Endodermal cell (in vitro differentiated cells): ENCODE data around the gene PRR22. TPM values are rescaled to one million over a fixed set of nuclear protein-coding genes. Genes with fewer than 3 reads are reported as not detected.

Experiments used
- DNase-seq: peaks from one replicate; pipeline ENCODE4 v3.0.0-alpha.2; 2017
- H3K27ac ChIP-seq: 2 replicates; pipeline ENCODE4 v1.5.1; 2013; ENCODE audit warnings: mild to moderate bottlenecking, low read depth, low read length, moderate library complexity
- H3K27me3 ChIP-seq: 2 replicates; pipeline ENCODE4 v1.6.1; 2013; ENCODE audit warnings: mild to moderate bottlenecking, low read length, moderate library complexity; ENCODE audit not compliant: insufficient read depth, control insufficient read depth, poor library complexity, severe bottlenecking
- H3K36me3 ChIP-seq: 2 replicates; pipeline ENCODE4 v1.7.0; 2013; ENCODE audit warnings: mild to moderate bottlenecking, low read length, moderate library complexity; ENCODE audit not compliant: control insufficient read depth, insufficient read depth
- H3K4me1 ChIP-seq: one replicate; pipeline ENCODE4 v1.7.0; 2013; ENCODE audit warnings: low read length; ENCODE audit not compliant: control insufficient read depth, insufficient read depth
- H3K4me3 ChIP-seq: 2 replicates; pipeline ENCODE4 v1.5.1; 2013; ENCODE audit warnings: mild to moderate bottlenecking, low read length, moderate library complexity
- H3K9ac ChIP-seq: 2 replicates; pipeline ENCODE4 v1.6.1; 2013; ENCODE audit warnings: mild to moderate bottlenecking, low read length, moderate library complexity; ENCODE audit not compliant: poor library complexity, severe bottlenecking; ENCODE audit errors: extremely low read depth
- H3K9me3 ChIP-seq: 2 replicates; pipeline ENCODE4 v1.6.1; 2013; ENCODE audit warnings: mild to moderate bottlenecking, low read length, moderate library complexity; ENCODE audit not compliant: control insufficient read depth
- H3K27ac Mint-ChIP-seq: 2 replicates; pipeline ENCODE4 v1.8.0; 2020; ENCODE audit warnings: mixed read lengths
- H3K27me3 Mint-ChIP-seq: 2 replicates; pipeline ENCODE4 v1.8.0; 2021; ENCODE audit warnings: mild to moderate bottlenecking, mixed read lengths; ENCODE audit not compliant: insufficient read depth
- H3K36me3 Mint-ChIP-seq: 2 replicates; pipeline ENCODE4 v1.8.0; 2020; ENCODE audit warnings: low read depth, mixed read lengths
- H3K4me1 Mint-ChIP-seq: 2 replicates; pipeline ENCODE4 v1.8.0; 2020; ENCODE audit warnings: mixed read lengths
- H3K4me3 Mint-ChIP-seq: 2 replicates; pipeline ENCODE4 v1.8.0; 2020; ENCODE audit warnings: mild to moderate bottlenecking, moderate library complexity, mixed read lengths
- H3K9me3 Mint-ChIP-seq: 2 replicates; pipeline ENCODE4 v1.8.0; 2020; ENCODE audit warnings: mild to moderate bottlenecking, mixed read lengths
- CTCF ChIP-seq: fragments of 200-600 bp; sonication (generic); conservative IDR thresholded peaks from 2 replicates; pipeline ENCODE4 v1.5.0; 2021; ENCODE audit warnings: antibody characterized with exemption, mild to moderate bottlenecking
- WGBS, 2 experiments: methylation state at CpG; one replicate each; pipeline versions ENCODE4 v1.1.5 to v1.1.7; 2013; ENCODE audit warnings: missing lambda C conversion rate in 2 of 2, mixed read lengths in 1 of 2; ENCODE audit not compliant: insufficient coverage in 1 of 2, insufficient read length in 1 of 2; 5-methylcytosine and 5-hydroxymethylcytosine counted together
- total RNA-seq, 2 donors: library from RNA; stranded (reverse); fragmentation: NEBNext Ultra II Directional in 1 of 2; extraction: Animal tissue kit (Norgen Biotek cat#: 25700) in 1 of 2; gene quantifications; 2 replicates in 1 of 2; 3 replicates in 1 of 2; pipeline ENCODE4 v1.2.1, GENCODE V29; 2021

Gene PRR22
- total RNA-seq, 2 donors from 2014 or later: 1.9 to 3.6 TPM

- no peaks in the 10 kb centered on the region for H3K36me3 Mint-ChIP-seq
- peaks cover 5% of the 10 kb centered on the region for H3K27me3 Mint-ChIP-seq
- peak; percentile 98 for DNase-seq
- H3K27ac Mint-ChIP-seq: peak overlapping the region; percentile 99
- peak overlapping the region; percentile 80 for H3K27ac ChIP-seq
- no peaks in the 10 kb centered on the region for H3K9me3 Mint-ChIP-seq
- H3K4me1 Mint-ChIP-seq: no peaks in the 10 kb centered on the region
- H3K27me3 ChIP-seq: no peaks in the 10 kb centered on the region
- no peaks in the 10 kb centered on the region for H3K4me1 ChIP-seq
- H3K36me3 ChIP-seq: no peaks in the 10 kb centered on the region
- H3K4me3 Mint-ChIP-seq: peak overlapping the region; percentile 88
- WGBS, 2 experiments: 0 to 1% methylated on average over 7 to 91 of the region's 91 CpGs
- H3K4me3 ChIP-seq: peak overlapping the region; percentile 96
- no peak for TF ChIP-seq CTCF
- H3K9ac ChIP-seq: peak overlapping the region; percentile 91
- H3K9me3 ChIP-seq: no peaks in the 10 kb centered on the region
Observed at GRCh38 chr19:5827891-5828660, 43.5 kb upstream of the PRR22 start.

- DNase-seq: no peak
- H3K4me1 Mint-ChIP-seq: no peaks in the 10 kb centered on the region
- H3K36me3 Mint-ChIP-seq: no peaks in the 10 kb centered on the region
- H3K27ac Mint-ChIP-seq: peak overlapping the region; percentile 84
- Histone ChIP-seq H3K4me3 (peak overlapping the region; percentile 96), H3K27me3 (no peaks in the 10 kb centered on the region), H3K9me3 (no peaks in the 10 kb centered on the region), H3K9ac (no peak overlapping the region), H3K27ac (peak overlapping the region; percentile 32), H3K4me1 (no peaks in the 10 kb centered on the region), H3K36me3 (no peaks in the 10 kb centered on the region)
- H3K9me3 Mint-ChIP-seq: no peaks in the 10 kb centered on the region
- H3K27me3 Mint-ChIP-seq: peaks cover 5% of the 10 kb centered on the region
- H3K4me3 Mint-ChIP-seq: peak overlapping the region; percentile 88
- no peak for TF ChIP-seq CTCF
- 22 to 74% methylated on average over 9 to 32 of the region's 37 CpGs for WGBS, 2 experiments
Observed at GRCh38 chr19:5827342-5827890, 42.9 kb upstream of the PRR22 start.

GRCh38 chr19:5826531-5827341 is 42.2 kb upstream of the PRR22 start:
- Histone ChIP-seq H3K27me3 (no peaks in the 10 kb centered on the region), H3K9ac (no peak overlapping the region), H3K9me3 (no peaks in the 10 kb centered on the region), H3K27ac (no peak overlapping the region), H3K36me3 (no peaks in the 10 kb centered on the region), H3K4me3 (peak overlapping the region; percentile 73), H3K4me1 (no peaks in the 10 kb centered on the region)
- Mint-ChIP-seq H3K4me3 (peak overlapping the region; percentile 88), H3K9me3 (no peaks in the 10 kb centered on the region), H3K27ac (peak overlapping the region; percentile 84), H3K36me3 (no peaks in the 10 kb centered on the region), H3K4me1 (no peaks in the 10 kb centered on the region), H3K27me3 (no peaks in the 10 kb centered on the region)
- peak; percentile 90 for DNase-seq
- 43 to 51% methylated on average over 16 to 24 of the region's 24 CpGs for WGBS, 2 experiments
- TF ChIP-seq CTCF: peak; percentile 27
